Neural crest cell (in vitro differentiated cells): ENCODE measurements around the gene CFAP100. TPM values are rescaled to one million over a fixed set of nuclear protein-coding genes. Genes with fewer than 3 reads are reported as not detected.

Experiments used
- DNase-seq: peaks from one replicate; pipeline ENCODE4 v3.0.0; 2021; ENCODE audit warnings: low read depth, mixed read lengths, low spot score
- H3K27ac Mint-ChIP-seq: one replicate; pipeline ENCODE4 v1.8.0; 2021; ENCODE audit warnings: mild to moderate bottlenecking, mixed read lengths; ENCODE audit not compliant: unreplicated experiment
- H3K27me3 Mint-ChIP-seq: 2 replicates; pipeline ENCODE4 v1.8.0; 2021; ENCODE audit warnings: low read depth, mild to moderate bottlenecking, mixed read lengths
- H3K36me3 Mint-ChIP-seq: 2 replicates; pipeline ENCODE4 v1.8.0; 2021; ENCODE audit warnings: low read depth, mild to moderate bottlenecking, mixed read lengths
- H3K4me1 Mint-ChIP-seq: 2 replicates; pipeline ENCODE4 v1.8.0; 2021; ENCODE audit warnings: mixed read lengths
- H3K4me3 Mint-ChIP-seq: one replicate; pipeline ENCODE4 v1.8.0; 2021; ENCODE audit warnings: mild to moderate bottlenecking, mixed read lengths
- H3K9me3 Mint-ChIP-seq: 2 replicates; pipeline ENCODE4 v1.8.0; 2021; ENCODE audit warnings: mixed read lengths
- total RNA-seq: library from RNA; stranded (reverse); gene quantifications from 2 replicates; pipeline ENCODE4 v1.2.1, GENCODE V29; 2021
- TF ChIP-seq, protein P1 (sequence below): fragments of 200-600 bp; sonication (generic); conservative IDR thresholded peaks from 2 replicates; pipeline ENCODE4 v1.5.0; 2021; ENCODE audit warnings: antibody characterized with exemption, mild to moderate bottlenecking

CFAP100 gene
- total RNA-seq, 1 donor from 2014 or later = 1.7 TPM

- H3K9me3 Mint-ChIP-seq = no peaks in the 10 kb centered on the region
- no peak overlapping the region for H3K27ac Mint-ChIP-seq
- peaks cover 6% of the 10 kb centered on the region for H3K4me1 Mint-ChIP-seq
- DNase-seq = no peak
- TF ChIP-seq, protein P1, sequence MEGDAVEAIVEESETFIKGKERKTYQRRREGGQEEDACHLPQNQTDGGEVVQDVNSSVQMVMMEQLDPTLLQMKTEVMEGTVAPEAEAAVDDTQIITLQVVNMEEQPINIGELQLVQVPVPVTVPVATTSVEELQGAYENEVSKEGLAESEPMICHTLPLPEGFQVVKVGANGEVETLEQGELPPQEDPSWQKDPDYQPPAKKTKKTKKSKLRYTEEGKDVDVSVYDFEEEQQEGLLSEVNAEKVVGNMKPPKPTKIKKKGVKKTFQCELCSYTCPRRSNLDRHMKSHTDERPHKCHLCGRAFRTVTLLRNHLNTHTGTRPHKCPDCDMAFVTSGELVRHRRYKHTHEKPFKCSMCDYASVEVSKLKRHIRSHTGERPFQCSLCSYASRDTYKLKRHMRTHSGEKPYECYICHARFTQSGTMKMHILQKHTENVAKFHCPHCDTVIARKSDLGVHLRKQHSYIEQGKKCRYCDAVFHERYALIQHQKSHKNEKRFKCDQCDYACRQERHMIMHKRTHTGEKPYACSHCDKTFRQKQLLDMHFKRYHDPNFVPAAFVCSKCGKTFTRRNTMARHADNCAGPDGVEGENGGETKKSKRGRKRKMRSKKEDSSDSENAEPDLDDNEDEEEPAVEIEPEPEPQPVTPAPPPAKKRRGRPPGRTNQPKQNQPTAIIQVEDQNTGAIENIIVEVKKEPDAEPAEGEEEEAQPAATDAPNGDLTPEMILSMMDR = no peak
- no peaks in the 10 kb centered on the region for H3K36me3 Mint-ChIP-seq
- no peaks in the 10 kb centered on the region for H3K27me3 Mint-ChIP-seq
- peak overlapping the region; percentile 7 for H3K4me3 Mint-ChIP-seq
These were observed 89.4 kb downstream of the CFAP100 start for GRCh38 chr3:126484148-126484547.

- TF ChIP-seq, protein P1 = no peak
- Mint-ChIP-seq H3K36me3 (no peaks in the 10 kb centered on the region), H3K4me1 (peaks cover 10% of the 10 kb centered on the region), H3K27ac (no peak overlapping the region), H3K27me3 (no peaks in the 10 kb centered on the region), H3K4me3 (no peak overlapping the region), H3K9me3 (no peaks in the 10 kb centered on the region)
- DNase-seq = no peak
These were observed 90.0 kb downstream of the CFAP100 start for GRCh38 chr3:126484662-126485061.

DNA sequence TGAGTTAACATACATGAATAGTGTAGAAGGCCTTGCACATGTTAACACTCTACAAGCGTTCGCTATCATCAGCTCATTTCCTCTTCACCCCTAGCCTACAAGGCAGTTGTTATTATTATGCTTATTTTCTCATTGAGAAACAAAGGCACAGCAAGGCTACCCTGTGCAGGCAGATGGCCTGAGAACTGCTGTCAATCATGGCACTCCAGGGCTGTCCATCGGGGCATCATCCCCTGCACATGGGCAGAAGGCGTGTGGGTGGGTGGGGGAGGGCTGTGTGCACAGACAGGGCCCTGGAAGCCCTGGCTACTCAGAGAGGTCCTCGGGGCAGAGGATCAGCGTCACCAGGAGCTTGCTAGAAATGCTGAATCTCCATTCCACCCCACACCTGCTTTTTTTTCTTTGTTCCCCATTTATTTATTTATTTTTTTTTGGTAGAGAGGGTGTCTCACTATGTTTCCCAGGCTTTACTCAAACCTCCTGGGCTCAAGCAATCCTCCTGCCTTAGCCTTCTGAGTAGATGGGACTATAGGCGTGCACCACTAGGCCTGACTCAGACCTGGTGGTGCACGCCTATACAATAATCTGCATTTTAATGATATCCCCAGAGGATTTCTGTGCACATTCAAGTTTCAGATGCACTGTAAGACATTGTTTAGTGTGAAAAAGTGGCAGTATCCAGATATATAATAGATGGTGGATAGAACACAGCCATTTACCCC lies 90.6 kb downstream of the CFAP100 start:
- no peak for DNase-seq
- no peak overlapping the region for H3K27ac Mint-ChIP-seq
- no peaks in the 10 kb centered on the region for H3K9me3 Mint-ChIP-seq
- no peaks in the 10 kb centered on the region for H3K27me3 Mint-ChIP-seq
- no peaks in the 10 kb centered on the region for H3K36me3 Mint-ChIP-seq
- H3K4me1 Mint-ChIP-seq = peaks cover 10% of the 10 kb centered on the region
- TF ChIP-seq, protein P1 = no peak
- no peak overlapping the region for H3K4me3 Mint-ChIP-seq

DNA sequence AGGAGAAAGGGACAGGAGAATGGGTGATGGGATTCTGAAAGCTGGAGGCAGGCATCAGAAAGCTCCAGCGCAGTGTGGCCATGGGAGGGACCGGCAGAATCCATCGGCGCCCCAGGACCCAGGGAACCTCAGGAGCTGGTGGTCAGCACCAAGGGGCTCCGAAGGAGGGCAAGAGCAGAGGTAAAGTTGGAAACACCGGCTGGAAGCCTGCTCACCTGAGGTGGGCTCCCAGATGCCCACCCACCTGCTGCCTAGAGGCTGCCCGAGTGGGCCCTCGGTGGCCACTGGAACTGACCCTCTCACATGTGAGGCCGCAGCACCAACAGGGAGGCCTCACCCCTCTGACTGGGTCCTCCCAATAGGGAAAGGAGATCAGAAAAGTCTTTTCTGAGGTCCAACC lies 91.2 kb downstream of the CFAP100 start:
- no peak overlapping the region for H3K4me3 Mint-ChIP-seq
- no peak for DNase-seq
- H3K27me3 Mint-ChIP-seq = no peaks in the 10 kb centered on the region
- no peaks in the 10 kb centered on the region for H3K36me3 Mint-ChIP-seq
- TF ChIP-seq, protein P1 = no peak
- peaks cover 10% of the 10 kb centered on the region for H3K4me1 Mint-ChIP-seq
- H3K9me3 Mint-ChIP-seq = no peaks in the 10 kb centered on the region
- H3K27ac Mint-ChIP-seq = no peak overlapping the region

Other genes with a start within 250 kb of the CFAP100 start
- 0.49 and 0.66 TPM in 2 replicates for gene ALDH1L1, start 214.3 kb upstream of the CFAP100 start, total RNA-seq
- 18.0 and 19.3 TPM in 2 replicates for gene KLF15, start 37.5 kb upstream of the CFAP100 start, total RNA-seq
- 34.3 and 34.7 TPM in 2 replicates for gene ZXDC, start 81.0 kb downstream of the CFAP100 start, total RNA-seq
- gene UROC1, start 122.9 kb downstream of the CFAP100 start, total RNA-seq = not detected in 2 replicates
- 0.19 TPM in 1 of 2 replicates, not detected in the other for gene CHST13, start 129.2 kb downstream of the CFAP100 start, total RNA-seq
- gene C3orf22, start 164.0 kb downstream of the CFAP100 start, total RNA-seq = not detected in 2 replicates